Ishikawa (cell line): ENCODE measurements around the gene RAPGEF2.

ENCODE experiments used
- CEBPB ChIP-seq: IDR thresholded peaks from 2 replicates; pipeline ENCODE4 v1.6.1; 2012
- EP300 ChIP-seq: IDR thresholded peaks from 2 replicates; pipeline ENCODE4 v1.6.1; 2012; ENCODE audit warnings: borderline replicate concordance
- NFIC ChIP-seq: IDR thresholded peaks from 2 replicates; pipeline ENCODE4 v1.6.1; 2012
- RAD21 ChIP-seq: IDR thresholded peaks from 2 replicates; pipeline ENCODE4 v1.6.1; 2012; ENCODE audit warnings: low read depth
- REST ChIP-seq: IDR thresholded peaks from 2 replicates; pipeline ENCODE4 v1.6.1; 2012; ENCODE audit warnings: low read depth, mild to moderate bottlenecking
- TAF1 ChIP-seq: IDR thresholded peaks from 2 replicates; pipeline ENCODE4 v1.6.1; 2012; ENCODE audit warnings: low read depth, mild to moderate bottlenecking
- USF1 ChIP-seq: IDR thresholded peaks from 2 replicates; pipeline ENCODE4 v1.6.1; 2012
- YY1 ChIP-seq: IDR thresholded peaks from 2 replicates; pipeline ENCODE4 v1.6.1; 2012; ENCODE audit warnings: low read depth
- ZBTB7A ChIP-seq: IDR thresholded peaks from 2 replicates; pipeline ENCODE4 v1.6.1; 2012; ENCODE audit warnings: low read depth
- TF ChIP-seq, protein P1 (sequence below): IDR thresholded peaks from 2 replicates; pipeline ENCODE4 v1.6.1; 2012

DNA sequence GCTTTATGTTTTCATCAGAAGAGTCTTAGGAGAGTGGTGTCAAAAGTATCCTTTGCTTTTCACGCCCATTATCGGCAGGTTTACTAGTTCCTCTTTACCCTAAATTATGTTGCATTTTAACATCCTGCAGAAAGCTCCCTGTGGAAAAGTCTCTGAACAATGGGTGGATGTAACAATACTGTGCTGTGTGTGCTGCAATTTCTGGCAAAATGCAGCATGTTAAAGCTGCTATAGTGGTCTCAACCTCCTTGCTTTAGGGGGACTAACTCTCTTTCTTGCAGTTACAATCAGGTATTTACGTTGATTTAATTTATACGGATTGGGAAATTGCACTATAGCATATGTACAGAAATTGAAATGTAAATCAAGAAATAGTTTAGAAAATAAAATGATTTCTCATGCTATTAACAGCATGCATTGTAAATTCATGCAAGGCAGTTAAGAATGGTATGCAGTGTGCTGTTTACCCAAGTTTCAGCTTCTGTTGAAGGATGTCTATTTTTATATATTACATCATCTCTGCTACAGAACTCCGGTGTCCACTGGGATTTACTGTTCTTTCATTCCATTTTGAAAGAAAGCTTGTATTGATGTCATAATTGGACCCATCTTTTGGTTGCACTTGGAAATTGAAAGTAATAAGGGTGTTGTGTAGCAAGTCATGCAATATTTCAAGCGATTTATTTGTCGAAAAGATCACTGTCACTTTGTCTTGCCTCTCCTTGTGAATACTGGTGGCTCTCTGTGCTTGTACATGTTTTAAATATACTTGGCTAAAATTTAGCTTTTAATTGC lies 145.7 kb downstream of the RAPGEF2 start:
- TF ChIP-seq ZBTB7A, result no peak
- TF ChIP-seq RAD21, result no peak
- no peak for TF ChIP-seq CEBPB
- no peak for TF ChIP-seq REST
- TF ChIP-seq, protein P1, sequence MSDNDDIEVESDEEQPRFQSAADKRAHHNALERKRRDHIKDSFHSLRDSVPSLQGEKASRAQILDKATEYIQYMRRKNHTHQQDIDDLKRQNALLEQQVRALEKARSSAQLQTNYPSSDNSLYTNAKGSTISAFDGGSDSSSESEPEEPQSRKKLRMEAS, result no peak
- no peak for TF ChIP-seq EP300
- no peak for TF ChIP-seq YY1
- no peak for TF ChIP-seq TAF1
- no peak for TF ChIP-seq USF1
- TF ChIP-seq NFIC, result no peak
